HUES48 (cell line): ENCODE measurements around the gene BICD1.

ENCODE experiments used
- H3K27ac ChIP-seq: one replicate; pipeline ENCODE4 v1.7.0; 2013; ENCODE audit warnings: low read depth, low read length, inconsistent platforms
- H3K27me3 ChIP-seq: 2 replicates; pipeline ENCODE4 v1.6.1; 2013; ENCODE audit warnings: mild to moderate bottlenecking, low read length; ENCODE audit not compliant: control insufficient read depth, insufficient read depth
- H3K36me3 ChIP-seq: 2 replicates; pipeline ENCODE4 v1.6.1; 2013; ENCODE audit warnings: low read length; ENCODE audit not compliant: control insufficient read depth, insufficient read depth
- H3K4me1 ChIP-seq: 2 replicates; pipeline ENCODE4 v1.6.1; 2013; ENCODE audit warnings: mild to moderate bottlenecking, low read length; ENCODE audit not compliant: control insufficient read depth, insufficient read depth
- H3K4me3 ChIP-seq: 2 replicates; pipeline ENCODE4 v1.5.1; 2013; ENCODE audit warnings: mild to moderate bottlenecking, low read depth, low read length
- H3K9ac ChIP-seq: 2 replicates; pipeline ENCODE4 v1.6.1; 2013; ENCODE audit warnings: mild to moderate bottlenecking, low read depth, low read length, moderate library complexity
- H3K9me3 ChIP-seq: 2 replicates; pipeline ENCODE4 v1.6.1; 2013; ENCODE audit warnings: low read length; ENCODE audit not compliant: control insufficient read depth, insufficient read depth

Gene BICD1

DNA sequence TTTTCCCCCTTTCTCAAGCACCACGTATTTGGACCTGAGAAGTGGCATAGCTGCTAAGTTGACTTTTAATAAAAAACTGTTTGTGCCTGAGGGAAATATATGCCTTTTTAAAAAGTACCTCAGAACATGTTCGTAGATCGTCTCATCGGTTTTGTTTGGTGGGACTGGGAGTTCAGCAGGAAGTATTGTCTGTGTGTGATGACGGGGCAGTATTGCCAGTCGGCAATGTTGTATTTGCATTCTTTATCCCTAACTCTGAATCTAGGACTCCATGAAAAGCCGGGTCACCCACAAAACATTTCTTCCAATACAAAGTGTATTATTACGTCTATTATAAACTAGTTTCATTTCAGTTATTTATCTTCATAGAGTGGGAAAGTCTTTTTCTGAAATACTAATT lies 273.0 kb downstream of the BICD1 start:
- Histone ChIP-seq H3K4me1 (peaks cover 20% of the 10 kb centered on the region), H3K27ac (no peak overlapping the region), H3K36me3 (no peaks in the 10 kb centered on the region), H3K9ac (no peak overlapping the region), H3K9me3 (no peaks in the 10 kb centered on the region), H3K4me3 (no peak overlapping the region), H3K27me3 (no peaks in the 10 kb centered on the region)

DNA sequence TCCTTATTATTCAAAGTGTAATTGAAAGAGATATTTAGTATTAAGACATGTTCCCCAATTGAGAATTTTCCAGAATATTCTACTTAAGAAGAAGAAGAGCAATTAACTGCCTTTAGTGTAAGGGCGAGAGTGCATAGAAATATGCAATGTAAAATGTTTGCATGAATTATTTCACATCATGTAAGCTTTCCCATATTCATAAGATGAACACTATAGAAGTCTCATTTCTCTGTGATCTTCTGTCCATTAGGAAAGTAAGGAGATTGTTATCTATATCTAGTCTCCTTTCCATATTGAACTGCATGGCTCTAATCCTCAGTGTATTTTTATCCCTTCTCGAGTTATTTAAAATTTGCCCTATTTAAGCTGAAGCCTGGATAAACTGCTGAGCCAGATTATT lies 275.6 kb downstream of the BICD1 start:
- peaks cover 15% of the 10 kb centered on the region for H3K4me1 ChIP-seq
- H3K9ac ChIP-seq = no peak overlapping the region
- no peaks in the 10 kb centered on the region for H3K27me3 ChIP-seq
- no peak overlapping the region for H3K27ac ChIP-seq
- H3K9me3 ChIP-seq = no peaks in the 10 kb centered on the region
- no peaks in the 10 kb centered on the region for H3K36me3 ChIP-seq
- no peak overlapping the region for H3K4me3 ChIP-seq

DNA sequence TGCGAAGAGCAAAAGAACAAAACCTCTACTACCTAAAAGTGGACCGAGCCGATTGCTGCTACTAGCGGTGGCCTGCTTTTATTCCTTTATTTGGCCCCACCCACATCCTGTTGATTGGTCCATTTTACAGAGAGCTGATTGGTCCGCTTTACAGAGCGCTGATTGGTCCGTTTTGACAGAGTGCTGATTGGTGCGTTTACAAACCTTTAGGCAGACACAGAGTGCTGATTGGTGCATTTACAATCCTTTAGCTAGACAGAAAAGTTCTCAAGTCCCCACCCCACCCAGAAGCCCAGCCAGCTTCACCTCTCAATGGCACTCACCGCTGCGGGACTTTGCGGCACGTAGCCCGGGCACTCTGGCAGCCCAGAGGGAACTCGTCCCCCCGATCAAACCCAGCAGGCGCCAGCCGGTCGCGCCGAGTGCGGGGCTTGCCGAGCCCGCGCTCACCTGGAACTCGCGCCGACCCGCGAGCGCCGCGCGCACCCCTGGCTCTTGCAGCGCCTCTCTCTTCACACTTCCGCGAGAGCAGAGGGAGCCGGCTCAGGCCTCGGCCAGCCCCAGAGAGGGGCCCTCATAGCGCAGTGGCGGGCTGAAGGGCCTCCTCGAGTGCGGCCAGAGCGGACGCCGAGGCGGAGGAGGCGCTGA lies 284.0 kb downstream of the BICD1 start:
- no peak overlapping the region for H3K9ac ChIP-seq
- no peaks in the 10 kb centered on the region; the same call in 1 of the 2 replicates for H3K9me3 ChIP-seq
- H3K4me1 ChIP-seq = peaks cover 11% of the 10 kb centered on the region
- no peaks in the 10 kb centered on the region for H3K36me3 ChIP-seq
- peak overlapping the region; percentile 41 for H3K4me3 ChIP-seq
- H3K27me3 ChIP-seq = no peaks in the 10 kb centered on the region
- no peak overlapping the region for H3K27ac ChIP-seq

DNA sequence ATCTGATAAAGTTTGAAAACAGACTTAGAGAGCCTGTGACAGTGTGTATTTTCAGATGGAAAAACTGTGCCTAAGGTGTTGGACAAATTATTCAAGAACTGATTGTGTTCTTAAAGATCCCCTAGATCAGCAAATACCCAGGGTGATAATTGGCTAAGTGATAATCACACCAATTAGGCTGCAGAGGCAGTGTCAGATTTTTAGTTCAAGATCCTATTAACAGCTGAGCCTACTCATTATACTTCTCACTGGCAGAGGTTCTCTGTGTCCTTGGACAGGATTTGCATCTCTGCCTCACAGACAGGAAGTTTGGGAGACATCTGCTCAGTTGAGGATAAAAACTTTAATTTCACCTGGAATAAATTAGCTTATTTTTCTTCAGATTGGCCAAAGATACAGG lies 288.4 kb downstream of the BICD1 start:
- Histone ChIP-seq H3K36me3 (no peaks in the 10 kb centered on the region), H3K4me3 (no peak overlapping the region), H3K27me3 (no peaks in the 10 kb centered on the region), H3K27ac (no peak overlapping the region), H3K4me1 (peaks cover 25% of the 10 kb centered on the region), H3K9me3 (no peaks in the 10 kb centered on the region; the same call in 1 of the 2 replicates), H3K9ac (no peak overlapping the region)

DNA sequence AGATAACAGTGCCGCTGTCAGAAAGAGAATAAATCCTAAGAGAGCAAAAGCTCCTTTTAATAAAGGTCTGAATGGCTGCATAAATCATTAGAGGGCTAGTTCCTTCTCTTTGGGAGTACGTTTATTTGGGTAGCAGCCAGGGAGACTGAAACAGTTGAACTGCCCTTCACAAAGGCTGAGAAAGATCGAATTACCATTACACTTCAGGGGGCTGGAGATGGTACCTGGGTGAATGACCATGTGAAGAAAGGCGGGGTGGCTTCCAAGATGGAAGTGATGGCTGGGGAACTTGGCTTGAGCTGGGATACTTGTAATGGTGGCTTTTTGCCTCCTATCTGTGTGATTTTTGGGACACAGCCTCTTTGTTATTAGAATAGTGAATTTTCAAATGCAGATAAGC lies 291.0 kb downstream of the BICD1 start:
- no peaks in the 10 kb centered on the region for H3K9me3 ChIP-seq
- H3K4me1 ChIP-seq = peaks cover 25% of the 10 kb centered on the region
- no peak overlapping the region for H3K9ac ChIP-seq
- H3K4me3 ChIP-seq = no peak overlapping the region
- peak overlapping the region; percentile 21 for H3K27ac ChIP-seq
- no peaks in the 10 kb centered on the region for H3K27me3 ChIP-seq
- H3K36me3 ChIP-seq = peaks cover 5% of the 10 kb centered on the region; the same call in 1 of the 2 replicates

DNA sequence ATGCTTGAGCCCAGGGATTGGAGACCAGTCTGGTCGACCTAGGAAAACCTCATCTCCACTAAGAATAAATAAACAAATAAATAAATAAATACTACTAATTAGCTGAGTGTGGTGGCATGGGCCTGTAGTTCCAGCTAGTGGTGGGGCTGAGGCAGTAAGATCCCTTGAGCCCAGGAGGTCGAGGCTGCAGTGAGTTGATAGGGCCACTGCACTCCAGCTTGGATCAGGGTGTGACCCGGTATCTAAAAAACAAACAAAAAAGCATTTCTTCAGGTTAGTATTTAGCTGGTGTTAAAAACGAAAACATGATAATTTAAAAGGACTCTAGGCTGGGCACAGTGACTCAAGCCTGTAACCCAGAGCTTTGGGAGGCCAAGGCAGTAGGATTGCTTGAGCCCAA lies 291.5 kb downstream of the BICD1 start:
- no peak overlapping the region for H3K9ac ChIP-seq
- no peaks in the 10 kb centered on the region for H3K9me3 ChIP-seq
- H3K36me3 ChIP-seq = peaks cover 6% of the 10 kb centered on the region; the same call in 1 of the 2 replicates
- H3K4me1 ChIP-seq = peaks cover 26% of the 10 kb centered on the region
- no peak overlapping the region for H3K27ac ChIP-seq
- no peaks in the 10 kb centered on the region for H3K27me3 ChIP-seq
- peak overlapping the region; percentile 83 for H3K4me3 ChIP-seq

DNA sequence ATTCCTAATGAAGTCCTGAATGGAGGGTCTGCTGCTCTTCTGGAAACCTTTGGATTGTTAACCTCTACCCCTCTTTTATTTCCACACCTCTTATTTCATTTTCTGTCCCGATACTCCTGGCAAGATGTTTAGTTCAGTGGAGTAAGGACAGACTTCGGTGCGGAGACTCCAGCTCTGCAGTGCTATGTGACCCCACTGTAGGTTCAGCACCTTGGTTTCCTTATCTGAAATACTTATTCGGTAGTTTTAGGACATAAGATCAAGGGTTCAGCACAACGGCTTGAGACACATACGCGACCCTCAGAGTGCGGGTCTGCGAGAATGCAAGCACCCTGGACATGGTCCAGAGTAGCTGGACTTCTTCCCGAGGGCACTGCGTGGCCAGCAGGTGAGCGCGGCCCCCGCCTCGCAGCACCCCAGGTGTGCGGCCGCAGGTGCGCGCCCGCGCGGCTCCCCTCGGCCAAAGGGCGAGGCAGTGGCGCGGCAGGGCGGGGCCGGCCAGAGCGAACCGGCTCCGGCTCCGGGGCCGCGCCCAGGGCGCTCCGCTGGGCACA lies 292.2 kb downstream of the BICD1 start:
- H3K27ac ChIP-seq = peak overlapping the region; percentile 99
- H3K9ac ChIP-seq = peak overlapping the region; percentile 93
- no peaks in the 10 kb centered on the region for H3K27me3 ChIP-seq
- peak overlapping the region; percentile 83 for H3K4me3 ChIP-seq
- H3K36me3 ChIP-seq = peaks cover 9% of the 10 kb centered on the region; the same call in 1 of the 2 replicates
- peaks cover 28% of the 10 kb centered on the region for H3K4me1 ChIP-seq
- H3K9me3 ChIP-seq = no peaks in the 10 kb centered on the region

DNA sequence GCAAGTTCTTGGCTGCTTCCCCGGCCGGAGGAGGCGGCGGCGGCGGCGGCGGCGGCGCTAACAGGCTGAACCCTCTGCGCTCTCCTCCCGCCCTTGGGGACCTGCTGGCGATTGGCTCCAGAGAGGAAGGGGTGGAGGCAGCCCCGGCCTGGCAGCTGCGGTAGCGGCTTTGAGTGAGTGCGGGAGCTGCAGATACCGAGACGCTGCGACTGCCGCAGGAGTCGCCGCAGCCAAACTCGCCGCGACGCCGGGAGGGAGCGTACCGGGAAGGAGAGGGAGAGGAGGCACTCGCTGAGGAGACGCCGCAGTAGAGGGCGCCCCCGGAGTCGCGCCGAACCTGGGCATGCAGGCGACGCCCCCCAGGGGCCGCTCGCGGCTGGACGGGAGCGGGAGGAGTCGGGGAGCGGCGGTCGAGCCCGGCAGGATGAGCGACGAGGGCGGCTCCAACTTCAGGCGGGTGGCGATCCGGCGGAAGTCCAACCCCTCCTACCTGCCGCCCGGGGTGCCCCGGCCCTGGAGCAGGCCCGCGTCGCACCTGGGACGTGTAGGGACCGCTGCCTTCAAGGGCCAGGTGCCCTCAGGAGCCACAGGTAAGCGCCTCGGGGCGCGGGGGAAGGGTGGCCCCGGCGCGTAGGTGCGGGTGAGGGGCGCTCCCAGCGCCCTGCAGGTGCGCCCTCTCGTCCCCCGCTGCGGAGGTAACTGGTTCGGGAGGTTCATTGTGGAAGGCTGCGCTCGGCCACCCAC lies 292.9 kb downstream of the BICD1 start, which contains the start of gene FGD4:
Gene FGD4, plus strand, starts transcription at position 189 of the 744 bp plus-strand sequence.
- Histone ChIP-seq H3K9ac (peak within 1 kb of the TSS; percentile 93), H3K36me3 (peaks cover 9% of the 10 kb centered on the region; the same call in 1 of the 2 replicates), H3K27me3 (no peaks in the 10 kb centered on the region), H3K4me1 (peaks cover 28% of the 10 kb centered on the region), H3K9me3 (no peaks in the 10 kb centered on the region), H3K4me3 (peak within 1 kb of the TSS; percentile 83), H3K27ac (peak within 1 kb of the TSS; percentile 99)

DNA sequence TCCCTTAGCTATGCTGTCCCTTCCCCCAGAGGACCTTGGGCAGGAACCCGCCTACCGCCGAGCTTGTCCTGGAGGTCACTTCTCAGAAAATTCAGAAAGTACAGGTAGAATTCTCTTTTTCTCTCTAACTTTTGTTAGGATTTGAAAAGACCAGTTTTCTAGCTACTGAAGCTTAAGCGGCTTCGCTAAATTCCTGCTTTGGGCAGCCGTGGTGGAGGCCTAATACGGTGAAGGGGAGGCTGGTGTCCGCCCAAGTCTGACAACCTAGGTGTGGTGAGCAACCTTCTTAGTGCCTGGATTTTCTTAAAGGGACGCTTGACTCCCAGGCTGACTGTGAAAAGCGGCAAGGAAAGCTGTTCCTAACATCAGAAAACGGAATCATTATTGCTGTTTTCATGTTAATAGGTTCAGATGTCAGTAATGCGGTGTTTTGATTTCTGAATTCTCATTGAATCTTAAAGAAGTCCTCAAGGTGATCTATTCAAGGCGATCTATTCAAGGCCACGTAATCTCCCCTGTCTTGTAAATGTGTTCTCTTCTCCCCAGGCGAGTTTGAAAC lies 293.5 kb downstream of the BICD1 start:
- H3K27me3 ChIP-seq = no peaks in the 10 kb centered on the region
- H3K4me3 ChIP-seq = peak overlapping the region; percentile 83
- H3K27ac ChIP-seq = peak overlapping the region; percentile 99
- peak overlapping the region; percentile 93 for H3K9ac ChIP-seq
- no peaks in the 10 kb centered on the region for H3K9me3 ChIP-seq
- H3K4me1 ChIP-seq = peaks cover 21% of the 10 kb centered on the region
- peaks cover 9% of the 10 kb centered on the region; the same call in 1 of the 2 replicates for H3K36me3 ChIP-seq

DNA sequence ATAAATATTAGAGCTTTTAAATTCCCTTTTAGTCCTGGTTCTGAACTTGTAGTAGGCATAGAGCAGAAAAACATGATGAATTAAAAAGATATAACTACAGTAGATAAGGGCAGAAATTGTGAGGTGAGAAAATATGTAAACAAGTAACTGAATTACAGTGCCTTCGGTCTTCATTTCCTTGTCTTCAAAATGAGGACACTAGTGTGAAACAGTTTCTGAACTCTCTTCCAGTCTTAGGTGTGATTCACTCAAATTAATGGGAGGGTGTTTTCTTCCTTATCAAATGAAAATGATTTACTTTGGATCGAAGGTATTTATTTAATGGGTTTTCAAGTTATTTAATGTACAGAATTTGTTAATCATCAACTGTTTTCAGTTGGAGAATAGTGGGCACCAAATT lies 294.2 kb downstream of the BICD1 start:
- Histone ChIP-seq H3K36me3 (peaks cover 9% of the 10 kb centered on the region; the same call in 1 of the 2 replicates), H3K27me3 (no peaks in the 10 kb centered on the region), H3K9me3 (no peaks in the 10 kb centered on the region), H3K4me1 (peaks cover 17% of the 10 kb centered on the region), H3K4me3 (peak overlapping the region; percentile 83), H3K9ac (peak overlapping the region; percentile 93), H3K27ac (peak overlapping the region; percentile 99)
